Adrenal gland (tissue), 12 donors: ENCODE data around the gene COL1A1. TPM values are rescaled to one million over a fixed set of nuclear protein-coding genes. Genes with fewer than 3 reads are reported as not detected.

ENCODE experiments used
- DNase-seq, 7 donors: peaks; one replicate each; pipeline ENCODE4 v3.0.0-alpha.2; 2019 to 2020
- H3K27ac ChIP-seq, 5 donors: fragments of 200-600 bp; sonication (generic) in 4 of 5; 1 replicate in 3 of 5; 2 replicates in 2 of 5; pipeline versions ENCODE4 v1.5.1 to v1.8.0; 2016 to 2020; ENCODE audit warnings: mild to moderate bottlenecking in 1 of 5
- H3K27me3 ChIP-seq: fragments of 200-600 bp; 2 replicates; pipeline ENCODE4 v1.8.0; 2021
- H3K36me3 ChIP-seq, 2 donors: fragments of 200-600 bp; replicated peaks in 1 of 2; 1 replicate in 1 of 2; 2 replicates in 1 of 2; pipeline versions ENCODE4 v1.5.1 to v1.8.0; 2018 to 2022
- H3K4me1 ChIP-seq, 2 donors: fragments of 200-600 bp; replicated peaks in 1 of 2; 1 replicate in 1 of 2; 2 replicates in 1 of 2; pipeline versions ENCODE4 v1.5.1 to v1.8.0; 2018 to 2021
- H3K4me3 ChIP-seq, 4 donors: fragments of 200-600 bp; sonication (generic) in 3 of 4; one replicate each; pipeline ENCODE4 v1.5.1; 2016 to 2018
- H3K9me3 ChIP-seq, 3 donors: fragments of 200-600 bp; sonication (generic) in 1 of 3; replicated peaks in 1 of 3; 1 replicate in 2 of 3; 2 replicates in 1 of 3; pipeline versions ENCODE4 v1.5.1 to v1.8.0; 2016 to 2021
- POLR2A ChIP-seq, 2 donors: fragments of 450-650 bp; IDR thresholded peaks; one replicate each; pipeline ENCODE4 v1.6.1; 2017; ENCODE audit warnings: antibody characterized with exemption in 2 of 2, mild to moderate bottlenecking in 2 of 2, moderate library complexity in 1 of 2
- WGBS, 4 donors: extraction: QIAGEN DNeasy Blood & Tissue Kit in 2 of 4; methylation state at CpG; one replicate each; pipeline versions ENCODE4 v1.1.5 to v1.1.7; 2013 to 2017; 5-methylcytosine and 5-hydroxymethylcytosine counted together
- intact Hi-C, 2 donors: fragments of 100-400 bp; cut with DNase I; formaldehyde crosslinking; loops; one replicate each; pipeline versions ENCODE4 v1.14.1 to v1.15.0; 2022 to 2023
- polyA plus RNA-seq, 3 donors: library from polyadenylated mRNA; stranded (reverse); fragments of 200-250 nt in 2 of 3; fragments of 350-450 nt in 1 of 3; fragmentation: Illumina TruSeq in 1 of 3; extraction: RNeasy Lipid Tissue Mini Kit (QIAGEN cat#74804) in 1 of 3; gene quantifications; one replicate each; pipeline ENCODE4 v1.2.3, GENCODE V29; 2013 to 2014
- total RNA-seq, 9 donors: library from RNA; depleted of rRNA in 4 of 9; stranded (reverse); fragments of >200 nt in 4 of 9; fragments of 120-200 nt in 1 of 9; fragmentation: NEBNext Ultra II Directional in 1 of 9; extraction: Animal tissue kit (Norgen Biotek cat#: 25700) in 1 of 9; gene quantifications; one replicate each; pipeline versions ENCODE4 v1.1.0 to v1.2.4, GENCODE V29; 2013 to 2023
- TF ChIP-seq, protein P1 (sequence below), 6 experiments: fragments of 450-650 bp in 4 of 6; fragments of 200-600 bp in 2 of 6; sonication (generic) in 1 of 6; IDR thresholded peaks; 1 replicate in 5 of 6; 2 replicates in 1 of 6; pipeline versions ENCODE4 v1.5.1 to v1.8.0; 2016 to 2021; ENCODE audit warnings: antibody characterized with exemption in 6 of 6, mild to moderate bottlenecking in 2 of 6, moderate library complexity in 1 of 6
- donor health status: healthy with polysubstance abuse.
- donor health status: Bipolar disorder and iron deficiency.
- donor health status: DM: yes; HTN: yes; CAD: no.
- donor health status: DM: no; HTN: no; CAD: no.
- donor health status: DM: no; HTN: no; CAD: no.
- donor health status: DM: yes; HTN: yes; CAD: no.

Gene COL1A1
- total and polyA plus RNA-seq, 12 donors = 39.6 to 263 (median 87.2) TPM

DNA sequence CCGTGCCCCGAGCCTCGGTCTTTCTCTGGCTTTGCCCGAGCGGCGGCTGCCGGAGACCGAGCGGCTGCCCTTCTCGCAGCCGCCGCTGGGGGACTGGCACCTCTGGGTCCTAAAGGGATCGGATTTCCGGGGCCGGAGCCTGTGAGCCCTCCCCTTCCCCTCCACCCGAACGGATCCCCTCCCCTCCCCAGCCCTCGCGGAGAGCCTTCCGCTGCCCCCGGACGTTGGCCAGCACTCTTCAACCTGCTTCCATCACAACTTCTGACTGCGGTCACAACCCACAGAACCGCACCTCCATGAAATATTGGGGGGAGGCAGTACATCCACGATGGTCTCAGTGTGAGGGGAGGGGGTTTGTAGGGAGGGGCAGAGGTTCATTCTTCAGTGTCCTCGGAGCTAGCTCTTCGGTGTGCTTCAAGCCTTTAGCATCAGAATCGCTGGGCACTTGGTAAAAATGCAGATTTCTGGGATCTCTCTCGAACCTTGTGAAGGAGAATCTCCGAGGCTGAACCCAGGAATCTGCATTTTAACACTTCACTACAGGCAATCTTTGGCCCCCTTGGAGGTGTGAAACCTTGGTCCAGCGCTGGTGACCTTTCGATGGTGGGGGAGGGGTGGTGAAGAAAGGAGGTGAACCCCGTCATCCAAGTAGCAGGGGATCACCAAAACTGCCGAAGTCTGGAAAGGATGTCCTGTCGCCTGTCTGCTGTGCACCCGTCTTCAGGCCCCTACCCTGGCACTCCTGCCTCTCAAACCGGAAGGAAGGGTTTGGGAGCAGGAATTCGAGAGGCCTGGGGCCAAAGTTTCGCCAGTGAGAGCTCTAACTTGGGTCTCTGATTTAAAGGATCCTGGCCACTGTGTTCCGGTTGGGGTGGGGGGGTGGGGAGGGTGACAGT lies 50.1 kb downstream of the COL1A1 start:
- Histone ChIP-seq H3K27me3 (no peaks in the 10 kb centered on the region), H3K36me3 (no peaks in the 10 kb centered on the region), H3K4me3 (peak overlapping the region in 3 of 4 donors; percentile 2 to 92 (median 60)), H3K27ac (peak overlapping the region; percentile 49 to 94 (median 89)), H3K4me1 (peaks cover 73 to 74% of the 10 kb centered on the region in 2 donors), H3K9me3 (no peaks in the 10 kb centered on the region)
- peak; percentile 88 to 92 (median 91) for DNase-seq
- 0 to 2% (median 1%) methylated on average over 10 to 40 of the region's 40 CpGs for WGBS, 4 donors
- TF ChIP-seq POLR2A (IDR thresholded peaks at IDR 0.05) = peak in 1 of 2 donors; percentile 38
- TF ChIP-seq, protein P1, sequence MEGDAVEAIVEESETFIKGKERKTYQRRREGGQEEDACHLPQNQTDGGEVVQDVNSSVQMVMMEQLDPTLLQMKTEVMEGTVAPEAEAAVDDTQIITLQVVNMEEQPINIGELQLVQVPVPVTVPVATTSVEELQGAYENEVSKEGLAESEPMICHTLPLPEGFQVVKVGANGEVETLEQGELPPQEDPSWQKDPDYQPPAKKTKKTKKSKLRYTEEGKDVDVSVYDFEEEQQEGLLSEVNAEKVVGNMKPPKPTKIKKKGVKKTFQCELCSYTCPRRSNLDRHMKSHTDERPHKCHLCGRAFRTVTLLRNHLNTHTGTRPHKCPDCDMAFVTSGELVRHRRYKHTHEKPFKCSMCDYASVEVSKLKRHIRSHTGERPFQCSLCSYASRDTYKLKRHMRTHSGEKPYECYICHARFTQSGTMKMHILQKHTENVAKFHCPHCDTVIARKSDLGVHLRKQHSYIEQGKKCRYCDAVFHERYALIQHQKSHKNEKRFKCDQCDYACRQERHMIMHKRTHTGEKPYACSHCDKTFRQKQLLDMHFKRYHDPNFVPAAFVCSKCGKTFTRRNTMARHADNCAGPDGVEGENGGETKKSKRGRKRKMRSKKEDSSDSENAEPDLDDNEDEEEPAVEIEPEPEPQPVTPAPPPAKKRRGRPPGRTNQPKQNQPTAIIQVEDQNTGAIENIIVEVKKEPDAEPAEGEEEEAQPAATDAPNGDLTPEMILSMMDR (IDR thresholded peaks at IDR 0.05) = peak; percentile 43 to 86 (median 63)
- intact Hi-C loops = no loop called here

- Histone ChIP-seq H3K27me3 (no peaks in the 10 kb centered on the region), H3K4me3 (peak within 1 kb of the TSS; percentile 38 to 92 (median 64)), H3K4me1 (peaks cover 74 to 79% of the 10 kb centered on the region in 2 donors), H3K9me3 (no peaks in the 10 kb centered on the region), H3K36me3 (no peaks in the 10 kb centered on the region), H3K27ac (peak within 1 kb of the TSS; percentile 49 to 94 (median 89))
- WGBS, 4 donors = 0 to 2% (median 1%) methylated on average over 14 to 68 of the region's 69 CpGs
- intact Hi-C loops = no loop called here
- no peak for TF ChIP-seq POLR2A (IDR thresholded peaks at IDR 0.05)
- TF ChIP-seq, protein P1 (IDR thresholded peaks at IDR 0.05) = no peak
- DNase-seq = peak in 1 of 7 donors; percentile 46
Measured at GRCh38 chr17:50150354-50151040, 50.9 kb downstream of the COL1A1 start, which contains the start of gene PPP1R9B. Gene PPP1R9B (minus strand): TSS chr17:50150677. CDS start chr17:50150513, 164 bp downstream.

DNA sequence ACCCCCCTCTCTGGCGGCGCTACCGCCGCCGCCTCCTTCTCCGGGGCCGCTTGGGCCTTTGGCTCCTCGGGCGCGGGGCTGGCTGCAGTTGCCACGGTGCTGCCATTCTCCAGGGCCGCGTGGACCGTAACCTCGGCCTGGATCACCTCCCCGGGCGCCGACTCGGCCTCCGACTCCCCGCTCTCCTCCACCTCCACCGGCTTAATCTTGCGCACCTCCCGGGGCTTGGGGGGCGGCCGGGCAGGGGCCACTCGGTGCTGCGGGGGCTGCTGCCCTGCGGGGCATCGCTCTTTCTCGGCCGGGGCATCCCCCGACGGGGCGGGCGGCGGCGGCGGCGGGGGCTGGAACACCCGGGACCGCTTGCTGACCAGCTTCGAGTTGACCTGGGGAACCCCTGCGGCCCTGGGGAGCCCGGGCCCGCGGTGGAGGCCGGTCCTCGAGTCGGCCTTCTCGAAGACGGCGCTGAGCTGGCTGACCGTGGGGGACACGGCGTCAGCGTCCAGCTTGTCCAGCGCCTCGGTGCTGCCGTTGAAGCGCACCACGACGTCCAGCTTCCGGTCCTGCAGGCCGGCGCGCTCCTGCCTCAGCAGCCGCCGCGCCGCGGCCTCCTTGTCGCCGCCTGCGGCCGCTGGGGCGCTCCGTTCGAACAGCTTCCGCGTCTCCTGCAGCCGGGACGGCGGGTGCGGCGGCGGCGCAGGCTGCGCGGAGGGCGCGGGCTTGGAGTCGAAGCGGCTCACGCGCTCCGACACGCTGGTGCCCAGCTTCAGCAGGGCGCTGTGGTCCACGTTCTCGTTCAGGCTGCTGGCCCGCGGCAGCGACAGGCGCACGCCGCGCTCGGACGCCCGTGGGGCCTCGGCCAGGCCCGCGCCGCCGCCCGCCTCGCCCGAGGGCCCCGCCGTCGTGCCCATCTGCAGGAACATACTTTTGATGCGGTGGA lies 51.7 kb downstream of the COL1A1 start:
- Histone ChIP-seq H3K27ac (peak overlapping the region; percentile 22 to 94 (median 89)), H3K4me3 (peak overlapping the region; percentile 23 to 92 (median 64)), H3K36me3 (peaks cover 0 to 6% of the 10 kb centered on the region in 2 donors), H3K9me3 (no peaks in the 10 kb centered on the region), H3K4me1 (peaks cover 73 to 80% of the 10 kb centered on the region in 2 donors), H3K27me3 (no peaks in the 10 kb centered on the region)
- TF ChIP-seq POLR2A (IDR thresholded peaks at IDR 0.05) = peak in 1 of 2 donors; percentile 64
- TF ChIP-seq, protein P1 (IDR thresholded peaks at IDR 0.05) = peak in 2 of 6 experiments; percentile 13 to 46
- peak in 5 of 7 donors; percentile 53 to 78 (median 70) for DNase-seq
- 0 to 4% (median 1%) methylated on average over 18 to 123 of the region's 123 CpGs for WGBS, 4 donors
- intact Hi-C loops = loop anchor here in 1 of 2 donors (5.0 kb wide), 1 partner anchor 52 kb away; the partner anchor contains the start of gene PDK2
